Measurements from ENCODE around the gene ARL2. TPM values are rescaled to one million over a fixed set of nuclear protein-coding genes. Genes with fewer than 3 reads are reported as not detected.

Gene ARL2
- total RNA-seq, 4 donors from 2014 or later = 101 to 260 (median 110) TPM

GRCh38 chr11:65053827-65054508 is 40.0 kb downstream of the ARL2 start:
- 43 to 53% methylated on average over 8 of the region's 8 CpGs for WGBS, 2 donors
- no peak for DNase-seq (ENCODE audit: low spot score in 2 of 2)
- no peak overlapping the region for H3K4me3 ChIP-seq (ENCODE audit: low read depth, poor library complexity, severe bottlenecking)
- no peak for TF ChIP-seq POLR2A (IDR thresholded peaks at IDR 0.05)
- no peak for TF ChIP-seq CTCF (IDR thresholded peaks at IDR 0.05)
- intact Hi-C loops (cut with DNase I; ENCODE audit: low total_unique reads) = no loop called here

- intact Hi-C loops (cut with DNase I; ENCODE audit: low total_unique reads) = no loop called here
- no peak for TF ChIP-seq POLR2A (IDR thresholded peaks at IDR 0.05)
- TF ChIP-seq CTCF (IDR thresholded peaks at IDR 0.05) = no peak
- no peak overlapping the region for H3K4me3 ChIP-seq (ENCODE audit: low read depth, poor library complexity, severe bottlenecking)
- no peak for DNase-seq (ENCODE audit: low spot score in 2 of 2)
- 81 to 94% methylated on average over 1 of the region's 1 CpG for WGBS, 2 donors
These were observed 41.6 kb downstream of the ARL2 start for GRCh38 chr11:65055538-65055937.

- no peak overlapping the region for H3K4me3 ChIP-seq (ENCODE audit: low read depth, poor library complexity, severe bottlenecking)
- no peak for TF ChIP-seq CTCF (IDR thresholded peaks at IDR 0.05)
- no peak for TF ChIP-seq POLR2A (IDR thresholded peaks at IDR 0.05)
- intact Hi-C loops (cut with DNase I; ENCODE audit: low total_unique reads) = no loop called here
- DNase-seq (ENCODE audit: low spot score in 2 of 2) = no peak
- 86 to 90% methylated on average over 6 of the region's 6 CpGs for WGBS, 2 donors
These were observed 43.0 kb downstream of the ARL2 start for GRCh38 chr11:65056999-65057398.

GRCh38 chr11:65057526-65057925 is 43.6 kb downstream of the ARL2 start:
- TF ChIP-seq POLR2A (IDR thresholded peaks at IDR 0.05) (no peak), CTCF (IDR thresholded peaks at IDR 0.05) (no peak)
- no peak overlapping the region for H3K4me3 ChIP-seq (ENCODE audit: low read depth, poor library complexity, severe bottlenecking)
- intact Hi-C loops (cut with DNase I; ENCODE audit: low total_unique reads) = no loop called here
- no peak for DNase-seq (ENCODE audit: low spot score in 2 of 2)
- 89 to 91% methylated on average over 7 of the region's 7 CpGs for WGBS, 2 donors

GRCh38 chr11:65058012-65058411 is 44.1 kb downstream of the ARL2 start:
- DNase-seq (ENCODE audit: low spot score in 2 of 2) = no peak
- 76 to 83% methylated on average over 6 to 7 of the region's 13 CpGs for WGBS, 2 donors
- intact Hi-C loops (cut with DNase I; ENCODE audit: low total_unique reads) = no loop called here
- no peak for TF ChIP-seq POLR2A (IDR thresholded peaks at IDR 0.05)
- TF ChIP-seq CTCF (IDR thresholded peaks at IDR 0.05) = no peak
- no peak overlapping the region for H3K4me3 ChIP-seq (ENCODE audit: low read depth, poor library complexity, severe bottlenecking)
